GM12891 (cell line): Measurements from ENCODE around the gene STAT6.

Experiments
- DNase-seq: peaks from one replicate; pipeline ENCODE4 v3.0.0; 2011; ENCODE audit warnings: low spot score; ENCODE audit not compliant: insufficient read length
- FAIRE-seq: peaks from 2 replicates; lab custom pipeline; 2011; peaks lifted over from hg19 to GRCh38; lab: Jason Lieb, UNC
- PAX5 ChIP-seq: IDR thresholded peaks from 2 replicates; pipeline ENCODE4 v1.6.1; 2011; ENCODE audit warnings: low read length, moderate library complexity, mild to moderate bottlenecking; ENCODE audit not compliant: insufficient read depth, severe bottlenecking
- POLR2A ChIP-seq: IDR thresholded peaks from 2 replicates; pipeline ENCODE4 v1.6.1; 2011; ENCODE audit warnings: low read depth, low read length, control low read depth
- POLR2AphosphoS5 ChIP-seq: IDR thresholded peaks from 2 replicates; pipeline ENCODE4 v1.6.1; 2011; ENCODE audit warnings: low read depth, low read length, control low read depth
- POU2F2 ChIP-seq: IDR thresholded peaks from 2 replicates; pipeline ENCODE4 v1.6.1; 2011; ENCODE audit warnings: low read depth, mild to moderate bottlenecking, control low read depth, low read length, moderate library complexity
- SPI1 ChIP-seq: IDR thresholded peaks from 2 replicates; pipeline ENCODE4 v1.6.1; 2011; ENCODE audit warnings: low read depth, low read length, control low read depth
- TAF1 ChIP-seq: IDR thresholded peaks from 2 replicates; pipeline ENCODE4 v1.6.1; 2011; ENCODE audit warnings: low read depth, low read length, control low read depth

Gene STAT6

GRCh38 chr12:57134949-57135348 lies 23.8 kb upstream of the STAT6 start:
- FAIRE-seq (no peak), DNase-seq (no peak)
- no peak for TF ChIP-seq POLR2A

GRCh38 chr12:57133916-57134315 lies 22.8 kb upstream of the STAT6 start:
- FAIRE-seq, result no peak
- TF ChIP-seq PAX5 (no peak), POLR2A (no peak), POU2F2 (no peak), SPI1 (no peak), TAF1 (no peak), POLR2AphosphoS5 (no peak)
- DNase-seq, result no peak

GRCh38 chr12:57133013-57133569 lies 21.9 kb upstream of the STAT6 start:
- no peak for DNase-seq
- TF ChIP-seq SPI1, result no peak
- TF ChIP-seq POU2F2, result no peak
- TF ChIP-seq PAX5, result no peak
- no peak for TF ChIP-seq POLR2AphosphoS5
- no peak for TF ChIP-seq TAF1
- TF ChIP-seq POLR2A, result no peak
- no peak for FAIRE-seq

- FAIRE-seq, result no peak
- TF ChIP-seq POLR2A (no peak), PAX5 (no peak), POLR2AphosphoS5 (no peak)
Observed at GRCh38 chr12:57131896-57132744, 21.0 kb upstream of the STAT6 start.

GRCh38 chr12:57130941-57131340 lies 19.8 kb upstream of the STAT6 start:
- DNase-seq (no peak), FAIRE-seq (no peak)
- TF ChIP-seq TAF1 (no peak), POLR2A (no peak), POLR2AphosphoS5 (no peak), SPI1 (no peak)

More at GRCh38 chr12:57131896-57132744, 21.0 kb upstream of the STAT6 start:
- DNase-seq, result no peak

GRCh38 chr12:57129889-57130288 lies 18.7 kb upstream of the STAT6 start:
- no peak for FAIRE-seq
- TF ChIP-seq SPI1 (no peak), POU2F2 (no peak), PAX5 (no peak), POLR2A (no peak), TAF1 (no peak)
- no peak for DNase-seq

GRCh38 chr12:57129321-57129842 lies 18.2 kb upstream of the STAT6 start:
- TF ChIP-seq TAF1 (no peak), SPI1 (no peak), PAX5 (no peak), POLR2AphosphoS5 (no peak), POLR2A (no peak), POU2F2 (no peak)

GRCh38 chr12:57128519-57129247 lies 17.5 kb upstream of the STAT6 start:
- no peak for TF ChIP-seq PAX5
- TF ChIP-seq SPI1, result no peak
- no peak for TF ChIP-seq POLR2AphosphoS5
- TF ChIP-seq POLR2A, result no peak
- no peak for TF ChIP-seq TAF1
- no peak for DNase-seq
- no peak for FAIRE-seq

More at GRCh38 chr12:57129321-57129842, 18.2 kb upstream of the STAT6 start:
- DNase-seq (no peak), FAIRE-seq (no peak)

- TF ChIP-seq POLR2AphosphoS5 (no peak), PAX5 (no peak), TAF1 (no peak), SPI1 (no peak), POU2F2 (no peak), POLR2A (no peak)
- FAIRE-seq (peak; percentile 45), DNase-seq (peak; percentile 73)
Observed at GRCh38 chr12:57127726-57128518, 16.8 kb upstream of the STAT6 start, which contains the start of gene LRP1. TSS of gene LRP1 (plus strand) at chr12:57128483. CDS start at chr12:57128965, 482 bp downstream.
